T-helper 1 cell treated with Interleukin-12 subunit alpha and Interleukin-12 subunit beta and Interleukin-4 antibody, amounts not matched to agents 30 μg/mL and 1 μg/mL, for 36 hours (primary cell): ENCODE measurements around the gene NCKAP1.
"Not testable (repeated sequence)": the region's sequence is repeated elsewhere in the genome, so short reads cannot be mapped to it uniquely, and the experiment has no call there.

Experiments
- H3K27ac Mint-ChIP-seq: one replicate; pipeline ENCODE4 v1.8.0; 2021; ENCODE audit warnings: mild to moderate bottlenecking, mixed read lengths
- H3K27me3 Mint-ChIP-seq: one replicate; pipeline ENCODE4 v1.8.0; 2021; ENCODE audit warnings: low read depth, mixed read lengths
- H3K36me3 Mint-ChIP-seq: one replicate; pipeline ENCODE4 v1.8.0; 2021; ENCODE audit warnings: low read depth, mixed read lengths
- H3K4me1 Mint-ChIP-seq: one replicate; pipeline ENCODE4 v1.8.0; 2021; ENCODE audit warnings: low read depth, mixed read lengths
- H3K4me3 Mint-ChIP-seq: one replicate; pipeline ENCODE4 v1.8.0; 2021; ENCODE audit warnings: mild to moderate bottlenecking, moderate library complexity, mixed read lengths
- H3K9me3 Mint-ChIP-seq: one replicate; pipeline ENCODE4 v1.8.0; 2021; ENCODE audit warnings: mixed read lengths

The NCKAP1 gene

GRCh38 chr2:182887093-182887492 lies 151.2 kb downstream of the NCKAP1 start:
- H3K27me3 Mint-ChIP-seq, result peaks cover 8% of the 10 kb centered on the region
- H3K27ac Mint-ChIP-seq, result no peak overlapping the region

GRCh38 chr2:182885771-182886170 lies 152.5 kb downstream of the NCKAP1 start:
- H3K36me3 Mint-ChIP-seq, result no peaks in the 10 kb centered on the region
- no peaks in the 10 kb centered on the region for H3K9me3 Mint-ChIP-seq
- H3K4me1 Mint-ChIP-seq, result no peaks in the 10 kb centered on the region
- H3K27me3 Mint-ChIP-seq, result peaks cover 2% of the 10 kb centered on the region
- H3K4me3 Mint-ChIP-seq, result no peak overlapping the region
- H3K27ac Mint-ChIP-seq, result no peak overlapping the region

More at GRCh38 chr2:182887093-182887492, 151.2 kb downstream of the NCKAP1 start:
- Mint-ChIP-seq H3K4me1 (no peaks in the 10 kb centered on the region), H3K36me3 (no peaks in the 10 kb centered on the region), H3K9me3 (no peaks in the 10 kb centered on the region), H3K4me3 (no peak overlapping the region)

- no peaks in the 10 kb centered on the region for H3K36me3 Mint-ChIP-seq
- H3K9me3 Mint-ChIP-seq, result peaks cover 5% of the 10 kb centered on the region
- no peaks in the 10 kb centered on the region for H3K4me1 Mint-ChIP-seq
- no peak overlapping the region for H3K4me3 Mint-ChIP-seq
- H3K27me3 Mint-ChIP-seq, result peaks cover 2% of the 10 kb centered on the region
- H3K27ac Mint-ChIP-seq, result no peak overlapping the region
Measured at GRCh38 chr2:182883451-182883850, 154.8 kb downstream of the NCKAP1 start.

GRCh38 chr2:182880100-182880499 lies 158.2 kb downstream of the NCKAP1 start:
- not testable (repeated sequence) for H3K27me3 Mint-ChIP-seq, H3K4me3 Mint-ChIP-seq, H3K36me3 Mint-ChIP-seq, H3K4me1 Mint-ChIP-seq, H3K27ac Mint-ChIP-seq
- H3K9me3 Mint-ChIP-seq, result peaks cover 11% of the 10 kb centered on the region

- peaks cover 11% of the 10 kb centered on the region for H3K9me3 Mint-ChIP-seq
- H3K4me1 Mint-ChIP-seq, H3K27me3 Mint-ChIP-seq, H3K4me3 Mint-ChIP-seq, H3K27ac Mint-ChIP-seq, H3K36me3 Mint-ChIP-seq: not testable (repeated sequence)
Measured at GRCh38 chr2:182876653-182877052, 161.6 kb downstream of the NCKAP1 start.

- Mint-ChIP-seq H3K27me3 (peaks cover 46% of the 10 kb centered on the region), H3K9me3 (no peaks in the 10 kb centered on the region), H3K4me3 (no peak overlapping the region), H3K4me1 (peaks cover 14% of the 10 kb centered on the region), H3K27ac (no peak overlapping the region), H3K36me3 (no peaks in the 10 kb centered on the region)
Measured at GRCh38 chr2:182870227-182870626, 168.0 kb downstream of the NCKAP1 start.

GRCh38 chr2:182868054-182868796 lies 170.0 kb downstream of the NCKAP1 start:
- Mint-ChIP-seq H3K4me1 (peaks cover 14% of the 10 kb centered on the region), H3K27ac (no peak overlapping the region), H3K27me3 (peaks cover 65% of the 10 kb centered on the region), H3K36me3 (no peaks in the 10 kb centered on the region), H3K4me3 (no peak overlapping the region), H3K9me3 (no peaks in the 10 kb centered on the region)

- no peak overlapping the region for H3K27ac Mint-ChIP-seq
- peaks cover 67% of the 10 kb centered on the region for H3K27me3 Mint-ChIP-seq
- H3K36me3 Mint-ChIP-seq, result no peaks in the 10 kb centered on the region
- H3K4me3 Mint-ChIP-seq, result peak overlapping the region; percentile 11
- no peaks in the 10 kb centered on the region for H3K9me3 Mint-ChIP-seq
- peaks cover 14% of the 10 kb centered on the region for H3K4me1 Mint-ChIP-seq
Measured at GRCh38 chr2:182867426-182868053, 170.7 kb downstream of the NCKAP1 start.

- Mint-ChIP-seq H3K27me3 (peaks cover 72% of the 10 kb centered on the region), H3K4me1 (peaks cover 14% of the 10 kb centered on the region), H3K4me3 (peak within 1 kb of the TSS; percentile 72), H3K9me3 (no peaks in the 10 kb centered on the region), H3K27ac (no peak within 1 kb of the TSS), H3K36me3 (no peaks in the 10 kb centered on the region)
Measured at GRCh38 chr2:182866461-182867406, 171.5 kb downstream of the NCKAP1 start, which contains the start of gene FRZB. Gene FRZB, minus strand, starts transcription at chr2:182866637. Its CDS starts 85 bp downstream, at chr2:182866552.

GRCh38 chr2:182866095-182866460 lies 172.2 kb downstream of the NCKAP1 start:
- peaks cover 76% of the 10 kb centered on the region for H3K27me3 Mint-ChIP-seq
- H3K27ac Mint-ChIP-seq, result no peak overlapping the region
- no peaks in the 10 kb centered on the region for H3K36me3 Mint-ChIP-seq
- no peaks in the 10 kb centered on the region for H3K9me3 Mint-ChIP-seq
- peak overlapping the region; percentile 41 for H3K4me3 Mint-ChIP-seq
- peaks cover 14% of the 10 kb centered on the region for H3K4me1 Mint-ChIP-seq

GRCh38 chr2:182864949-182865570 lies 173.2 kb downstream of the NCKAP1 start:
- H3K36me3 Mint-ChIP-seq, result no peaks in the 10 kb centered on the region
- H3K27me3 Mint-ChIP-seq, result peaks cover 80% of the 10 kb centered on the region
- no peak overlapping the region for H3K27ac Mint-ChIP-seq
- peaks cover 14% of the 10 kb centered on the region for H3K4me1 Mint-ChIP-seq
- H3K9me3 Mint-ChIP-seq, result no peaks in the 10 kb centered on the region
- H3K4me3 Mint-ChIP-seq, result no peak overlapping the region

GRCh38 chr2:182863642-182864041 lies 174.6 kb downstream of the NCKAP1 start:
- peaks cover 69% of the 10 kb centered on the region for H3K27me3 Mint-ChIP-seq
- H3K27ac Mint-ChIP-seq, result no peak overlapping the region
- no peak overlapping the region for H3K4me3 Mint-ChIP-seq
- H3K4me1 Mint-ChIP-seq, result peaks cover 14% of the 10 kb centered on the region
- no peaks in the 10 kb centered on the region for H3K9me3 Mint-ChIP-seq
- H3K36me3 Mint-ChIP-seq, result no peaks in the 10 kb centered on the region

- H3K4me3 Mint-ChIP-seq, result no peak overlapping the region
Measured at GRCh38 chr2:182862091-182862490, 176.2 kb downstream of the NCKAP1 start.

GRCh38 chr2:182860858-182861257 lies 177.4 kb downstream of the NCKAP1 start:
- peaks cover 41% of the 10 kb centered on the region for H3K27me3 Mint-ChIP-seq
- H3K27ac Mint-ChIP-seq, result no peak overlapping the region
- no peaks in the 10 kb centered on the region for H3K36me3 Mint-ChIP-seq

More at GRCh38 chr2:182862091-182862490, 176.2 kb downstream of the NCKAP1 start:
- no peak overlapping the region for H3K27ac Mint-ChIP-seq
- H3K4me1 Mint-ChIP-seq, result peaks cover 9% of the 10 kb centered on the region
- H3K27me3 Mint-ChIP-seq, result peaks cover 53% of the 10 kb centered on the region
- no peaks in the 10 kb centered on the region for H3K36me3 Mint-ChIP-seq
- H3K9me3 Mint-ChIP-seq, result no peaks in the 10 kb centered on the region

More at GRCh38 chr2:182860858-182861257, 177.4 kb downstream of the NCKAP1 start:
- H3K4me1 Mint-ChIP-seq, result peaks cover 3% of the 10 kb centered on the region
- no peak overlapping the region for H3K4me3 Mint-ChIP-seq
- no peaks in the 10 kb centered on the region for H3K9me3 Mint-ChIP-seq
